ENCODE measurements around the gene MBNL1. TPM values are rescaled to one million over a fixed set of nuclear protein-coding genes. Genes with fewer than 3 reads are reported as not detected.
"Not testable (repeated sequence)": the region's sequence is repeated elsewhere in the genome, so short reads cannot be mapped to it uniquely, and the experiment has no call there.

The MBNL1 gene
- total RNA-seq, 1 donor = 545 TPM

GRCh38 chr3:152365766-152366593 lies 97.3 kb downstream of the MBNL1 start:
- Histone ChIP-seq H3K27me3 (ENCODE audit: insufficient read depth, low read length) (no peaks in the 10 kb centered on the region), H4K20me1 (ENCODE audit: insufficient read depth, low read length) (peaks cover 39% of the 10 kb centered on the region), H3K36me3 (ENCODE audit: insufficient read depth, low read length) (no peaks in the 10 kb centered on the region), H3K4me3 (ENCODE audit: insufficient read depth, low read length) (no peak overlapping the region), H3K79me2 (ENCODE audit: insufficient read depth, low read length) (peaks cover 98% of the 10 kb centered on the region), H3K4me2 (ENCODE audit: insufficient read depth, low read length) (no peak overlapping the region), H3K4me1 (ENCODE audit: insufficient read depth, low read length) (peaks cover 8% of the 10 kb centered on the region), H3K27ac (ENCODE audit: low read depth, low read length) (no peak overlapping the region), H2AFZ (ENCODE audit: low read length) (no peak overlapping the region), H3K9me3 (ENCODE audit: low read depth, low read length) (no peaks in the 10 kb centered on the region)
- no peak for TF ChIP-seq CTCF (IDR thresholded peaks at IDR 0.05; ENCODE audit: extremely low read depth, low read depth, low read length)
- no peak for DNase-seq (ENCODE audit: insufficient read length, low spot score, missing footprints)

- H2AFZ ChIP-seq (ENCODE audit: low read length); H3K4me1 ChIP-seq (ENCODE audit: insufficient read depth, low read length); H3K36me3 ChIP-seq (ENCODE audit: insufficient read depth, low read length); H3K9me3 ChIP-seq (ENCODE audit: low read depth, low read length); H3K27me3 ChIP-seq (ENCODE audit: insufficient read depth, low read length); H3K4me3 ChIP-seq (ENCODE audit: insufficient read depth, low read length); H3K4me2 ChIP-seq (ENCODE audit: insufficient read depth, low read length); DNase-seq (ENCODE audit: insufficient read length, low spot score, missing footprints); H3K27ac ChIP-seq (ENCODE audit: low read depth, low read length): not testable (repeated sequence)
- Histone ChIP-seq H3K79me2 (ENCODE audit: insufficient read depth, low read length) (peaks cover 97% of the 10 kb centered on the region), H4K20me1 (ENCODE audit: insufficient read depth, low read length) (peaks cover 28% of the 10 kb centered on the region)
Observed at GRCh38 chr3:152367192-152367591, 98.5 kb downstream of the MBNL1 start.

- H3K27me3 ChIP-seq (ENCODE audit: insufficient read depth, low read length); H3K4me3 ChIP-seq (ENCODE audit: insufficient read depth, low read length); H3K9me3 ChIP-seq (ENCODE audit: low read depth, low read length); H3K36me3 ChIP-seq (ENCODE audit: insufficient read depth, low read length); H3K4me2 ChIP-seq (ENCODE audit: insufficient read depth, low read length); H3K27ac ChIP-seq (ENCODE audit: low read depth, low read length); DNase-seq (ENCODE audit: insufficient read length, low spot score, missing footprints); H2AFZ ChIP-seq (ENCODE audit: low read length): not testable (repeated sequence)
- Histone ChIP-seq H4K20me1 (ENCODE audit: insufficient read depth, low read length) (peaks cover 24% of the 10 kb centered on the region), H3K79me2 (ENCODE audit: insufficient read depth, low read length) (peaks cover 97% of the 10 kb centered on the region), H3K4me1 (ENCODE audit: insufficient read depth, low read length) (peaks cover 36% of the 10 kb centered on the region)
Observed at GRCh38 chr3:152372633-152373032, 103.9 kb downstream of the MBNL1 start.

- H3K36me3 ChIP-seq (ENCODE audit: insufficient read depth, low read length) = peaks cover 6% of the 10 kb centered on the region
- peak overlapping the region; percentile 41 for H3K27ac ChIP-seq (ENCODE audit: low read depth, low read length)
- no peak overlapping the region for H2AFZ ChIP-seq (ENCODE audit: low read length)
- peaks cover 36% of the 10 kb centered on the region for H3K4me1 ChIP-seq (ENCODE audit: insufficient read depth, low read length)
- no peak for TF ChIP-seq CTCF (IDR thresholded peaks at IDR 0.05; ENCODE audit: extremely low read depth, low read depth, low read length)
- H3K4me2 ChIP-seq (ENCODE audit: insufficient read depth, low read length) = no peak overlapping the region
- peaks cover 97% of the 10 kb centered on the region for H3K79me2 ChIP-seq (ENCODE audit: insufficient read depth, low read length)
- no peaks in the 10 kb centered on the region for H3K27me3 ChIP-seq (ENCODE audit: insufficient read depth, low read length)
- DNase-seq (ENCODE audit: insufficient read length, low spot score, missing footprints) = no peak
- H3K9me3 ChIP-seq (ENCODE audit: low read depth, low read length) = no peaks in the 10 kb centered on the region
- H4K20me1 ChIP-seq (ENCODE audit: insufficient read depth, low read length) = peaks cover 24% of the 10 kb centered on the region
- no peak overlapping the region for H3K4me3 ChIP-seq (ENCODE audit: insufficient read depth, low read length)
Observed at GRCh38 chr3:152373379-152373778, 104.7 kb downstream of the MBNL1 start.
